ENCODE data around the gene CORO1A. TPM values are rescaled to one million over a fixed set of nuclear protein-coding genes. Genes with fewer than 3 reads are reported as not detected.
A peak's percentile ranks its signal among the peaks of the same experiment; 100 is the strongest.
"Not testable (repeated sequence)": the region's sequence is repeated elsewhere in the genome, so short reads cannot be mapped to it uniquely, and the experiment has no call there.

The CORO1A gene
- total RNA-seq, 2 donors from 2014 or later, result 672 to 1,124 TPM

GRCh38 chr16:30187556-30187865, 4.1 kb downstream of the CORO1A start:
- Mint-ChIP-seq H3K27ac (peak overlapping the region; percentile 94 to 98), H3K9me3 (no peaks in the 10 kb centered on the region), H3K36me3 (peaks cover 36 to 38% of the 10 kb centered on the region in 2 donors)
- no peak for DNase-seq (ENCODE audit: low spot score in 2 of 2)
- no peak for ATAC-seq

DNA sequence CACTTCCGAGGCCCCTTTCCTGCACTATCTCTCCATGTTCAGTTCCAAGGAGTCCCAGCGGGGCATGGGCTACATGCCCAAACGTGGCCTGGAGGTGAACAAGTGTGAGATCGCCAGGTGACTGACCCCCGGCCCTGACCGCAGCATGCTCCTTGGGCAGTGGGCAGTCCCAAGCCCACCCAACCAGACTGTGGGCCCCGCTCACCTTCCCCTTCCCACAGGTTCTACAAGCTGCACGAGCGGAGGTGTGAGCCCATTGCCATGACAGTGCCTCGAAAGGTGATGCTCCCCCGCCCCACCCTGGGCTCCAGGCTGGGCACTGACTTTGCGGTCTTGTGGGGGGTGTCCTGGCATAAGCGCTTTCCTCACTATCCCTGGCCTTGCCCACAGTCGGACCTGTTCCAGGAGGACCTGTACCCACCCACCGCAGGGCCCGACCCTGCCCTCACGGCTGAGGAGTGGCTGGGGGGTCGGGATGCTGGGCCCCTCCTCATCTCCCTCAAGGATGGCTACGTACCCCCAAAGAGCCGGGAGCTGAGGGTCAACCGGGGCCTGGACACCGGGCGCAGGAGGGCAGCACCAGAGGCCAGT, 4.7 kb downstream of the CORO1A start:
- peaks cover 36 to 38% of the 10 kb centered on the region in 2 donors for H3K36me3 Mint-ChIP-seq
- ATAC-seq (no peak), DNase-seq (ENCODE audit: low spot score in 2 of 2) (peak in 1 of 2 donors; percentile 57)
- H3K27ac Mint-ChIP-seq, result peak overlapping the region in 1 of 2 donors; percentile 98
- no peaks in the 10 kb centered on the region for H3K9me3 Mint-ChIP-seq

- ATAC-seq, H3K9me3 Mint-ChIP-seq, H3K27ac Mint-ChIP-seq: not testable (repeated sequence)
- peaks cover 13 to 15% of the 10 kb centered on the region in 2 donors for H3K36me3 Mint-ChIP-seq
- peak in 1 of 2 donors; percentile 50 for DNase-seq (ENCODE audit: low spot score in 2 of 2)
Measured at GRCh38 chr16:30191158-30191557, 7.8 kb downstream of the CORO1A start.

DNA sequence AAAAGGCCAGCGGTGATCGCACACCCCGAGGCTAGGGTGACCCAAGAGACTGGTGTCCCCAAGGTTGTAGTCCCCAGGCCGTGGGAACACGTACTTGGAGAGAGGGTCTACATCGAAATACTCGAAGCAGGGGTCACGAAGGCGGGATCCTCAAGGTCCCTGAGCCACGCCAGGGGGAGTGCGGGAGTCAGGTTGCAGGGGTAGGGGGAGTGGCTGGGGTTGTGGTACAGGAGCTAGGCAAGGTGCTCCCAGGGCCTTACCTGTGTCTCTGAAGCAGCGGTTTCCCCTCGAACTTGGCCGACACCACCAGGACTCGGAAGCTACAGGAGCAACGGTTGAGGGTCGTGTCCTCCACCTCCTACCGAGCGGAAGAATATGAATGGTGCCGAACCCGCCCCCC, 9.7 kb downstream of the CORO1A start:
- DNase-seq (ENCODE audit: low spot score in 2 of 2); H3K27ac Mint-ChIP-seq; H3K9me3 Mint-ChIP-seq; H3K36me3 Mint-ChIP-seq: not testable (repeated sequence)
- peak; percentile 11 to 20 for ATAC-seq

DNA sequence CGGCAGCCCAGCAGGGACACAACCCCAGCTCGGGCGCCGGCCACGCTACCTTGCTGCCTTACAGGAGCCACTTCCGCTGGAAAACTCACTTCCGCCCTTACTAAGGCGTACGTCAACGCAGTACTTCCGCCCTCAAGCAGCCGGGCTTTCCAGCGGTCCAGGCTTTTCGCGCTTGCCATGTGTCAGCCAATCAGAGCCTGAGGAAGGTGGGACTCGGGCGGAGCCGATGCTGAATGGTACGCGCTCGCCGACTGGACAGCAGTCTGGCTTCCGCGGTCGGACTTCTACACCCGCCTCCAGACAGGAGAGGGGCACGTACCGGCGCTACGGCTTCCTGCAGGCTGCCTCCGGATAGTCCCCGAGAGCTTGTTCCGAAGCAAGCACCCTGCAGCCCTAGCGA, 10.2 kb downstream of the CORO1A start, which contains the start of the genes BOLA2B and SLX1A:
TSS of gene BOLA2B (minus strand) at position 52 of the 400 bp plus-strand sequence. CDS start 71 bp downstream, outside the sequence.
TSS of gene SLX1A (plus strand) at position 261 of the 400 bp plus-strand sequence. CDS start 210 bp downstream, outside the sequence.
- ATAC-seq, result peak; percentile 89 to 90
- H3K27ac Mint-ChIP-seq; H3K36me3 Mint-ChIP-seq; DNase-seq (ENCODE audit: low spot score in 2 of 2); H3K9me3 Mint-ChIP-seq: not testable (repeated sequence)

GRCh38 chr16:30194172-30194925, 10.9 kb downstream of the CORO1A start:
- H3K36me3 Mint-ChIP-seq, H3K27ac Mint-ChIP-seq, H3K9me3 Mint-ChIP-seq: not testable (repeated sequence)
- ATAC-seq, result peak; percentile 77 to 80
- DNase-seq (ENCODE audit: low spot score in 2 of 2), result peak in 1 of 2 donors; percentile 66

DNA sequence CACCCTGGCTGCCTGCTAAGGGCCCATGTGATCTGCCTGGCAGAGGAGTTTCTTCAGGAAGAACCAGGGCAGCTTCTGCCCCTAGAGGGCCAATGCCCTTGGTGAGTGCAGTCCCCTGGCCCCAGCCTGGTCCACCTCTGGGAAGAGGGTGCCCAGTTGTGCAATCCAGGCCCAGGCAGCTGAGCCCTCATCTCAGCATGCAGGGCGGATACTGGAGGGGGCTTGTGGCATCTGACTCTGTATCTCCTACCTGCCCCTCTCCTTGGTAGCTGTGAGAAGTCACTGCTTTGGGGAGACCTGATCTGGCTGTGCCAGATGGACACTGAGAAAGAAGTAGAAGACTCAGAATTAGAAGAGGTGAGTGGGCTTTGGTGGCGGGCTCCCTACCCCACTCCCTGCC, 13.6 kb downstream of the CORO1A start:
- H3K36me3 Mint-ChIP-seq; ATAC-seq; H3K9me3 Mint-ChIP-seq; H3K27ac Mint-ChIP-seq; DNase-seq (ENCODE audit: low spot score in 2 of 2): not testable (repeated sequence)

- not testable (repeated sequence) for ATAC-seq; DNase-seq (ENCODE audit: low spot score in 2 of 2); H3K27ac Mint-ChIP-seq; H3K9me3 Mint-ChIP-seq; H3K36me3 Mint-ChIP-seq
Measured at GRCh38 chr16:30199049-30199448, 15.6 kb downstream of the CORO1A start, which contains the start of gene SULT1A3. Gene SULT1A3, plus strand, starts transcription at chr16:30199255. Its CDS starts 1,474 bp downstream, at chr16:30200729.

DNA sequence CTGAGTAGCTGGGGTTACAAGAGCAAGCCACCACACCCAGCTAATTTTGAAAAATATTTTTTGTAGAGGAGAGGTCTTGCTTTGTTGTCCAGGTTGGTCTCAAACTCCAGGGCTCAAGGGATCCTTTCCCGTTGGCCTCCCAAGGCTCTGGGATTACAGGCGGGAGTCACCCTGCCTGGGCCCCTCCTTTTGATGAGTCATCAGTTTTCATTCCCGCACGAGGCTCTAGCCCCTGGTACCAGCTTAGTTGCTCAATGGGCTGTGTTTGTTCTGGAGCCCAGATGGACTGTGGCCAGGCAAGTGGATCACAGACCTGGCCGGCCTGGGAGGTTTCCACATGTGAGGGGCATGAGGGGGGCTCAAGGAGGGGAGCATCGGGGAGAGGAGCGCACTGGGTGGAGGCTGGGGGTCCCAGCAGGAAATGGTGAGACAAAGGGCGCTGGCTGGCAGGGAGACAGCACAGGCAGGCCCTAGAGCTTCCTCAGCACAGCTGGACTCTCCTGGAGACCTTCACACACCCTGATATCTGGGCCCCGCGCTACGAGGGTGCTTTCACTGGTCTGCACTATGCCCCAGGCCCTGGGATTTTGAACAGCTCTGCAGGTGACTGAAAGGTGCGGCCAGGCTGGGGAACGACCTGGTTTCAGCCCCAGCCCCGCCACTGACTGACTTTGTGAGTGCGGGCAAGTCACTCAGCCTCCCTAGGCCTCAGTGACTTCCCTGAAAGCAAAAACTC, 16.4 kb downstream of the CORO1A start:
- H3K36me3 Mint-ChIP-seq; ATAC-seq; DNase-seq (ENCODE audit: low spot score in 2 of 2): not testable (repeated sequence)

GRCh38 chr16:30205541-30206236, 22.3 kb downstream of the CORO1A start:
- peak; percentile 15 to 54 for DNase-seq (ENCODE audit: low spot score in 2 of 2)
- not testable (repeated sequence) for H3K27ac Mint-ChIP-seq, H3K9me3 Mint-ChIP-seq, H3K36me3 Mint-ChIP-seq
- peak; percentile 40 to 68 for ATAC-seq

More for the DNA sequence above, 16.4 kb downstream of the CORO1A start:
- not testable (repeated sequence) for H3K9me3 Mint-ChIP-seq, H3K27ac Mint-ChIP-seq

DNA sequence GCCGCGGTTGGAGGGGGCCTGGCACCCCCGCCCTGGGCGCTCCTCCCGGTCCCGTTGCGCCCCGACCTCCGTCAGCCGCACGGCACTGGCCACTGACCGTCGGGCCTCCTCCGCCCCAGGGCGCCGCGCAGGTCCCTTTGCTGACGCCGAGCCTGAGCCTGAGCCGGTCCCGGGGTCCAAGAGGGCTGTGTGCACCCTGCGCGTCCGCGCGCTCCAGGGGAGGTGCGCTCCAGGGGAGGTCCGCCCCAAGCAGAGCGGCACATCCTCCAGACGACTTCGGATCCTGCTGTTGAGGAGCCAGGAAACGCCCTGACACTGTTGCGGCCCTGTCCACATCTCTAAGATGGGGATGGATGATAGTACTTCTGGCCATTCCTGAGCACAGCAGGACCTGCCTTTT, 22.9 kb downstream of the CORO1A start:
- not testable (repeated sequence) for H3K27ac Mint-ChIP-seq; H3K9me3 Mint-ChIP-seq; DNase-seq (ENCODE audit: low spot score in 2 of 2); H3K36me3 Mint-ChIP-seq
- peak; percentile 51 to 61 for ATAC-seq

GRCh38 chr16:30207063-30207704, 23.8 kb downstream of the CORO1A start:
- not testable (repeated sequence) for H3K9me3 Mint-ChIP-seq; H3K36me3 Mint-ChIP-seq; H3K27ac Mint-ChIP-seq; DNase-seq (ENCODE audit: low spot score in 2 of 2)
- peak; percentile 10 to 31 for ATAC-seq

DNA sequence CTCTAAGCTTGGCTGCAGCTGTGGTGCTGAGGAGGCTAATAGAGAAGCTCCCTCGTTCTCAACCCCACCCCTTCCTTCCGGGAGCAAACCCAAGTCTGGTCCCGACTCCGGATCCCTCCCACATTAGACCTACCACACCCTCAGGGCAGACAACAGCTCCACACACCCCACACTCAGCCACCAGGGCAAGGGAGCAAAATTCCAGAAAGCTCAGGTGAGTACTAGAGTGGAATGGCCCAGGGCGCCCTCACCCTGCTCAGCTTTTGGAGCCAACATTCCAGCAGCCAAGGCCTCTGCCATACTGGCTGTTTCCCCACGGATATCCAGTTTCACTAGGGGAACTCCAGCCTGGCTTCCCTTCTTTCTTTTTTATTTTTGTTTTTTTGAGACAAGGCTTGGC, 25.6 kb downstream of the CORO1A start:
- not testable (repeated sequence) for ATAC-seq; H3K9me3 Mint-ChIP-seq; H3K36me3 Mint-ChIP-seq; H3K27ac Mint-ChIP-seq; DNase-seq (ENCODE audit: low spot score in 2 of 2)

GRCh38 chr16:30211414-30211813, 28.0 kb downstream of the CORO1A start:
- H3K36me3 Mint-ChIP-seq; DNase-seq (ENCODE audit: low spot score in 2 of 2); H3K9me3 Mint-ChIP-seq; H3K27ac Mint-ChIP-seq: not testable (repeated sequence)
- peak; percentile 35 to 83 for ATAC-seq

DNA sequence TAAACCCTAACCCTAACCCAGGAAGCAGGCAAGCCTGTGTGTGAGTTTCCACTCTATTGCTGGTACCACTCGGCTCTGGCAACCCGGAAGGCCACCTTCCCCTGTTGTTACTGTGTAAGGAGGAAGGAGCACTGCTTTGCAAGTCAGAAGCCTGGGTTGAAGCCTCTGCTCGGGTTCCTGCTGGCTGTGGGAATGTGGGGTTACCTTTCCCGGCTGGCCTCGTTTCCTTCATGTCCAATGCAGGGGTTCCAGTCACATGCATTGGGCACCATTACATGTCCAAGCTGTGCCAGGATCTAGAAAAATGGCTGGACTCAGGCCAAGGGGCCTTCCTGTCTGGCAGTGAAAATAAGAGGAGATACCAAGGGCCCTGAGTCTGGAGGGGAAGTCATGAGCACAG, 33.7 kb downstream of the CORO1A start:
- not testable (repeated sequence) for H3K27ac Mint-ChIP-seq, ATAC-seq, H3K9me3 Mint-ChIP-seq, H3K36me3 Mint-ChIP-seq
- DNase-seq (ENCODE audit: low spot score in 2 of 2), result peak in 1 of 2 donors; percentile 44
